ENCODE data around the gene ISG20.

GRCh38 chr15:88681610-88682221 lies 42.9 kb downstream of the ISG20 start:
- TF ChIP-seq EZH2 (IDR thresholded peaks at IDR 0.05) (no peak), EZH2phosphoT487 (IDR thresholded peaks at IDR 0.05) (no peak)
- TF ChIP-seq, protein P1, sequence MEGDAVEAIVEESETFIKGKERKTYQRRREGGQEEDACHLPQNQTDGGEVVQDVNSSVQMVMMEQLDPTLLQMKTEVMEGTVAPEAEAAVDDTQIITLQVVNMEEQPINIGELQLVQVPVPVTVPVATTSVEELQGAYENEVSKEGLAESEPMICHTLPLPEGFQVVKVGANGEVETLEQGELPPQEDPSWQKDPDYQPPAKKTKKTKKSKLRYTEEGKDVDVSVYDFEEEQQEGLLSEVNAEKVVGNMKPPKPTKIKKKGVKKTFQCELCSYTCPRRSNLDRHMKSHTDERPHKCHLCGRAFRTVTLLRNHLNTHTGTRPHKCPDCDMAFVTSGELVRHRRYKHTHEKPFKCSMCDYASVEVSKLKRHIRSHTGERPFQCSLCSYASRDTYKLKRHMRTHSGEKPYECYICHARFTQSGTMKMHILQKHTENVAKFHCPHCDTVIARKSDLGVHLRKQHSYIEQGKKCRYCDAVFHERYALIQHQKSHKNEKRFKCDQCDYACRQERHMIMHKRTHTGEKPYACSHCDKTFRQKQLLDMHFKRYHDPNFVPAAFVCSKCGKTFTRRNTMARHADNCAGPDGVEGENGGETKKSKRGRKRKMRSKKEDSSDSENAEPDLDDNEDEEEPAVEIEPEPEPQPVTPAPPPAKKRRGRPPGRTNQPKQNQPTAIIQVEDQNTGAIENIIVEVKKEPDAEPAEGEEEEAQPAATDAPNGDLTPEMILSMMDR (IDR thresholded peaks at IDR 0.05) = no peak
